GM20000 (cell line): Measurements from ENCODE around the gene MTHFSD.

Source experiments
- DNase-seq: peaks from one replicate; pipeline ENCODE4 v3.0.0; 2012; ENCODE audit warnings: low spot score
- TF ChIP-seq, protein P1 (sequence below): IDR thresholded peaks from 2 replicates; pipeline ENCODE4 v1.5.1; 2012; ENCODE audit warnings: mild to moderate bottlenecking, control low read depth; ENCODE audit errors: extremely low read depth, missing control alignments

Gene MTHFSD

GRCh38 chr16:86508947-86509758, 45.9 kb downstream of the MTHFSD start:
- TF ChIP-seq, protein P1, sequence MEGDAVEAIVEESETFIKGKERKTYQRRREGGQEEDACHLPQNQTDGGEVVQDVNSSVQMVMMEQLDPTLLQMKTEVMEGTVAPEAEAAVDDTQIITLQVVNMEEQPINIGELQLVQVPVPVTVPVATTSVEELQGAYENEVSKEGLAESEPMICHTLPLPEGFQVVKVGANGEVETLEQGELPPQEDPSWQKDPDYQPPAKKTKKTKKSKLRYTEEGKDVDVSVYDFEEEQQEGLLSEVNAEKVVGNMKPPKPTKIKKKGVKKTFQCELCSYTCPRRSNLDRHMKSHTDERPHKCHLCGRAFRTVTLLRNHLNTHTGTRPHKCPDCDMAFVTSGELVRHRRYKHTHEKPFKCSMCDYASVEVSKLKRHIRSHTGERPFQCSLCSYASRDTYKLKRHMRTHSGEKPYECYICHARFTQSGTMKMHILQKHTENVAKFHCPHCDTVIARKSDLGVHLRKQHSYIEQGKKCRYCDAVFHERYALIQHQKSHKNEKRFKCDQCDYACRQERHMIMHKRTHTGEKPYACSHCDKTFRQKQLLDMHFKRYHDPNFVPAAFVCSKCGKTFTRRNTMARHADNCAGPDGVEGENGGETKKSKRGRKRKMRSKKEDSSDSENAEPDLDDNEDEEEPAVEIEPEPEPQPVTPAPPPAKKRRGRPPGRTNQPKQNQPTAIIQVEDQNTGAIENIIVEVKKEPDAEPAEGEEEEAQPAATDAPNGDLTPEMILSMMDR, result no peak
- DNase-seq, result peak; percentile 75

- TF ChIP-seq, protein P1, result no peak
- DNase-seq, result no peak
Observed at GRCh38 chr16:86508028-86508946, 46.7 kb downstream of the MTHFSD start.

DNA sequence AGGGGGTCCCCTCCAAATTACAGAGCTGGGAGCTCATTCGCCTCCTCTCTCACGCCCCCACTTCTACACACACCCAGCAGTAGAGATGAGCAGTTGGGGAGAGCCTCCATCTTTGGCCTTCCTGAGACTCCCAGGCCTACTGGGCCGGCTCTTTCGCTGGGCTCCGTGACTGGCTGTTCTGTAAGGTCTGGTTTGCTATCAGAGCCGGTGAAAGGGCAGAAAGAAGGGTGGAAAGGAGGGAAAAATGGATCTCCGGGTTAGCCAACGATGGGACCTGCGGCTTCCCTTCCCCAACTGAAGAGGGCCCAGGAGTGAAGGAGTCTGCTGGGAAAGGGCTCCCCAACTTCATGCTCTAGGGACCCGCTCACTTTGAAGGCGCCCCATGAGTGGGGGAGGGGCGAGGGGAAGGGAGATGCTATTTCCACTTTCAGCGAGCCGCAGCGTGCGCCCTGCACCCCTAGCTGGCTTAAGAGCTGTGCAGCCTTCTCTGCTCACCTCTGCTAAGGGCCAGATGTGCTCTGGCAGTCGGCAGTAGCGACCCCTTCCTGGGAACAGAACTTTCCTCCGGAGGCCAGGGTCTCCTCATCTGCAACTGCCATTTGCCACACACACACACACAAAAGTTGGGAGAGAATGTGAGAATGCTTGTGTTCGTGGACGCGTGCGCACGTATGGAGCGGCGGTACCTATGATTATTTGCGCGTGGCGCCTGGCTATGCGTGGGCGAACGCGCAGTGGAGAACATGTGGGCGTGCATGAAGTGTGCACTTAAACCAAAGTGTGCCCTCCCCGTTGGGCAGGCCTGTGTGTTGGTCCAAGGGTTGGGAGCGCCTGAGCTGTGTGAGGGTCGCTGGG, 47.6 kb downstream of the MTHFSD start:
- DNase-seq, result no peak
- TF ChIP-seq, protein P1, result no peak

DNA sequence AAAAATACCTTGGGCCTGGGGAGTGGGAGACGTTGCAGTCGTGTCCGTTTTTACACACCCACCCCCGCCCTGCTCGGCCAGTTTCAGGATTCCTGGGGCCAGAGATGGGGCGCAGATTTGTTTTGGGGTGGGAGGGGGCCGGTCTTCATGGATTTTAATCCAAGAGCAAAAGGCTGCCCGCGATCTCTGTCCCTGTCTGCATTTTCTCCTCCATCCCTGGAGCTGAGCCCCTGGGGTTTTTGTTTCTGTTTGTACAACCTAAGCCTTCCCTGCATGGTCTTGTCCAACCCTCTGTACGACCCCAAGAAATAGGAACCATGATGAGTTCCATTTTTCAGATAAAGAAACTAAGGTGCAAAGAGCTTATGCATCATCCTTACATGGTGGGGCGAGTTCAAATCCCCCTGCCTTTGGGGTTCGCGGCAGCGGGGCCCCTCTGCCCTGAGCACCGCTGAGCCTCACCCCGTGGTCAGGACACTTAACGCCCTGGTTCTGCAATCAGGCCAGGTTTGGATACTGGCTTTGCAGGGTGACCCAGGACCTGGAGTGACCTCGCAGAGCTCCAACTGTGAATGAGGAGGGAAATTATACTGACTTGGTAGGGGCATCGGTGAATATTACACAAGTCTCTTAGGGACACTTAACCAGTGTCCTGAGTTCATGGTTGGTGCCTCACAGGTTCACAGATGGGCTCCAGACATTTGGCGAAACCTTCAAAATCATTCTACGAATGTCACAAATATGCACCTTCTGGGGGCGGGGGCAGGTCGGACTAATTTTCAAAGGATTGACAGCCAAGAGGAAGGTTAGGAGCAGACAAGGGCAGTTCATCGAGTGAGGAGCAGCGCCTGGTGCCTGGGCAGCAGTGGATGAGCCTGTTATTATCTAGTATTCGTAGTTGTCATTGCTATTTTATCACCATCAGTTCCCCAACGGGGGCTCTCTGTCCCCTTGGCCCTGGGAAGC, 48.9 kb downstream of the MTHFSD start:
- DNase-seq, result no peak
- TF ChIP-seq, protein P1, result no peak

DNA sequence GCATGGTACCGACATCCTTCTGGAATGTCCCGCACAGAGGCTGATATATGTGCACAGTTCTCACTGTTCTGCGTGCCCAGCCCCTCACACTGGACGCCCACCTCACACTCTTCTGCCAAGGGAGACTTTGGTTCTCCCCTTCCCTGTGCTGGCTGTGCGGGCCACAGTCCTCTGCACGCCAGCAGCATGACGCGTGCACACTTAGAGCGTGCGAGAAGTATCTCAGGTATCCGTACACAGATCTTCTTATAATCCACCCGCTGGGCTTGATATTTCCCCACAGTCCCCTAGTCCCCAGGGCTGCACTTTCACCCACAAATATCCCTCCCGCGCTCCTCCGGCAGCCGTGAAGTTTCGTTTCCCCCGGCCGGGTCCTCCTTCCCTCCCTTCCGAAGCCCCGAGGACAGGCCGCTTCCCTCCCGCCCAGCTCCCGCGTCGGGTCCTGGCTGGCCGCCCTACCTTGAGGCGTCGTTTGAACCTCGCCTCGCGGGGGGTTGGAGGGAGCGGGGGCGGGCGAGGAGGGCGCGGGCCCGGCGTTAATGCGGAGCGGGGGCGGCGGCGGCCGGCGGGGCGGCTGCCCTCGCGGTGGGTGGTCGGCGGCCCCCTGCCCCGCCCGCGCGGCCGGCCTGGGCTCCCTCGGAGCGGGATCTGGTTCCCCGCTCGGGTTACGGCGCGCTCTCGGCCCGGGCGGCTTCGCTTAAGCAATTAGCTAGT, 49.7 kb downstream of the MTHFSD start:
- no peak for DNase-seq
- TF ChIP-seq, protein P1, result no peak
